Dermis microvascular lymphatic vessel endothelial cell (primary cell): ENCODE measurements around the gene CCDC87. TPM values are rescaled to one million over a fixed set of nuclear protein-coding genes. Genes with fewer than 3 reads are reported as not detected.
A peak's percentile ranks its signal among the peaks of the same experiment; 100 is the strongest.
"Not testable (repeated sequence)": the region's sequence is repeated elsewhere in the genome, so short reads cannot be mapped to it uniquely, and the experiment has no call there.

ENCODE experiments used
- DNase-seq, 2 donors: peaks; one replicate each; pipeline versions ENCODE4 v3.0.0 to v3.0.0-alpha.2; 2010; ENCODE audit warnings: low read depth in 2 of 2
- total RNA-seq: library from RNA; depleted of rRNA; stranded (reverse); fragments of >200 nt; gene quantifications from 2 replicates; pipeline ENCODE4 v1.2.1, GENCODE V29; 2014

Gene CCDC87
- total RNA-seq, 1 donor from 2014 or later: 0.13 TPM

DNA sequence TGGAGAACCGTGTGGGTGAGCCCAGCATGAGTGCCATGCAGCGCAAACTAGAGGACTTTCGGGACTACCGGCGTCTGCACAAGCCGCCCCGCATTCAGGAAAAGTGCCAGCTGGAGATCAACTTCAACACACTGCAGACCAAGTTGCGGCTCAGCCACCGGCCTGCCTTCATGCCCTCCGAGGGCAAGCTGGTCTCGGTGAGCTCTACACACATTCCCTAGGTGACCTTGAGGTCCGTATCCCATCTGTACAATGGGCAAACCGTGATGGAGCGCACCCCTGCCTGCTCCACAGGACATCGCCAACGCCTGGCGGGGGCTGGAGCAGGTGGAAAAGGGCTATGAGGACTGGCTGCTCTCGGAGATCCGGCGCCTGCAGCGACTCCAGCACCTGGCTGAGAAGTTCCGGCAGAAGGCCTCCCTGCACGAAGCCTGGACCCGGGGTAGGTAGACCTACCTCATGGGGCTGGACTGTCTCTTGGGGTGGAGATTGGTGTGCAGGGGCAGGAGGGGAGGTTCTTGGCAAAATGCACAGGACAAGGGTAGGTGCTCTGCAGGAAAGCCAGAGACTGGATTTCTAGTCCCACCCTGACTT is 35.0 kb downstream of the CCDC87 start:
- no peak for DNase-seq

DNA sequence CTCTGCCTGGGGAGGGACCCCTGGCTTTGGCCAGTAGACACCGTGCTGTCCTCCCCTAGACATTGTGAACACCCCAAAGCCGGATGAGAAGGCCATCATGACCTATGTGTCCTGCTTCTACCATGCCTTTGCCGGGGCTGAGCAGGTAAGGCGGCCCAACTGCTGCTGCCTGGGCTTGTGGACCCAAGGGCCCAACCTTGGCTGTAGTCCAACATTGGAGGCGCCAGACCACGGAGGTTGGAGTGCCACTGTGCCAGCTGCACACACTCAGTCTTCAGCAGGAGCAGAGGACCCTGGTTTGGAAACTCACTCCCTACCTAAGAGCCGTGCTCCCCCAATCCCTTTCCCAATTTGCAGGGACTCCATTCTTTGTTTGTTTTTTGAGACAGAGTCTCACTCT is 36.8 kb downstream of the CCDC87 start:
- DNase-seq: no peak

DNA sequence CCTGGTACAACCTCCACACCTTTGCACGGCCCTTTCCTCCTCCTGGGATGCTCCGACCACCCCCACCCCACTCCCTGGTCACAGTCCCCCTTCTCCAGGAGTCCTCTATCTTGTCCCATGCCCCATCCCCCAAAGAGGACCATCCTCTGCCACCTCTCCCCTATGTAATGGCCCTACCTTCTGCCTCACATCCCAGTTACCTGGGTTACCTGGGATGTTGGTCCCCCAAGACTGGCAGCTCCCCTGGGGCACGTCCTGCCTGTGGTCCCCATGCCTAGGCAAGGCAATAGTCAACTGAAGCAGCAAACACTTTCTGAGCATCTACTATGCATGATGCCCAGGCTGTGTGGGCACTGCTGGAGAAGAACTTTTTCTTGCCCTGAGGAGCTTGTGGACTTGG is 37.4 kb downstream of the CCDC87 start:
- no peak for DNase-seq

DNA sequence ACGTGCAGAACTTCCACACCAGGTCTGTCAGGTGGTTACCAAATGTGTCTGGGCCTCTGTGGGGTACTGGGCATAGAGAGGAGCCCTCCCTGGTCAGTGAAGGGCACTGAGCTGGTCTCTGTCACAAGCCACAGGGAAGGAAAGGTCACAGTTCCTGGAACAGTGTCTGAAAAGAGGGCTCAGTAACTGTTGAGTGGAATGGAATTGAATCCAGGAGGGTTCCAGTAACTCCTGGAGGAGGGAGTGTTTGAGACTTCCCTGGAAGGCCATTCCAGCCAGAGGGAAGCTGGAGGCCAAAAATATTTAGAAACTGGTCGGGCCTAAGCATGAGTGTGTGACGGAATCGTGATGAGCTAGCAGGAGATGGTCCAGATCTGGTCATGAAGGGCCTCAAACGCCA is 38.3 kb downstream of the CCDC87 start:
- no peak for DNase-seq

DNA sequence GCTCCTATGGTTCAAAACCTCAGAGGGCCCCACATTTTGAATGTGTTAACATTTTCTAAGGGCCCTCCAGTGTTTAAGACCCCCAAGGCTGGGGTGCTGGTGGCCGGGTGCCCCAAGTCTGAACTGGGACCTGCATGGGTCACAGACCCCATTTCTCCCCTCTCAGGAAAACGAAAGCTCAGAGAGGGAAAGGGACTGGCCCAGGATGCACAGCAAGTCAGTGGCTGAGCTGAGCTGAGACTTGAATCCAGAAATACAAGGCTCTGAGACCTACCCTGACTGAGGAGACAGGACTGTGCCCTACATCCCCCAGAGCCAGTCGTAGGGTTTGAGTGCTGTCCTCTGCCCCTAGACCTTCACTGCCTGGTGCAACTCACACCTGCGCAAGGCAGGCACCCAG is 42.0 kb downstream of the CCDC87 start:
- DNase-seq: no peak

DNA sequence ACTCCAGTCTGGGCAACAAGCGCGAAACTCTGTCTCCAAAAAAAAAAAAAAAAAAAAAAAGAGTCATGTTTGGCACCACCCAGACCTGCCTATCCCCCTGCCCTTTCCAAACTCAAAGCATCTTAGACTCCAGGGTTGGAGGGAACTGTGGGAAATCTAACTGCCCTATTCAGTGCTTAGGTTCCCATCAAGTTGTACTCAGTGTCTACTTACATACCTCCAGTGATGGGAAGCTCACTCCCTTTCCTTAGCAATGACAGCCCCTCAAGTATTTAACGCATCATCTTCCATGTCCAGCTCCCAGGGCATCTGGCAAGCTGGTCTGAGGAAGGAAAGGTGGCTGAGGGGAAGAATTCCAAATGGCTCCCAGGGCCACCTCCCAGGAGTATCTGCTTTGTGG is 43.2 kb downstream of the CCDC87 start:
- DNase-seq: no peak

DNA sequence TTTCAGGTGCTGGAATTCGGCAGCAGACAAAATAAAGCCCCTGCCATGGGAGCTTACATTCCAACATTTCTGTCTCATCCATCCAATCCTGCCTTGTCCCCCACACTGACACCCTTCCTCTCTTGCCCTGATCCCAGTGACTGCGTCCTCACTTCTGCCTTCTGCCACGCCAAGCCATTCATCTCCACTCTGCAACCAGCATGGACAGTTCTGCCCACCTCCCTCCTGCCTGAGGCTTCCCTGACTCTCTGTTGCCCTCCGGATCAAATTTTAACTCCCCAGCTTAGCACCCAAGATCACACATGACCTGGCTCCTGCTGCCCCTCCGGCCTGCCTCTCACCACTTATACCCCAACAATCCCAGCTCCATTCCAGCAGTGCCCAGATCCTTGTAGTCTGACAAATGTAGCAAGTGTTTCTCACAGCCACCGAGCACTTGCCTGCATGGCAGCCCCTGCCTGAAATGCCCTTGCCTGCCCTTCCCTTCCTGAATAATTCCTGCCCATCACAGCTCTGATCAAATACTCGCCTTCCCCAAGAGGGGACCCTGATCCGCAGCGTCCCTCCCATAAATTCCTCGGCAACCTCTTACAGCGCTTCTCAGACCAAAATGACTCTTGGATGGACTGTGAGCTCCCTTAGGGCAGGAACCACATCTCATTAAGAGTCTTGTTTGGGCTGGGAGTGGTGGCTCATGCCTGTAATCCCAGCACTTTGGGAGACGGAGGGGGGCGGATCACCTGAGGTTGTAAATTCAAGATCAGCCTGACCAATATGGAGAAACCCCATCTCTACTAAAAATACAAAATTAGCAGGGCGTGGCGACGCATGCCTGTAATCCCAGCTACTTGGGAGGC is 43.9 kb downstream of the CCDC87 start:
- DNase-seq: no peak

DNA sequence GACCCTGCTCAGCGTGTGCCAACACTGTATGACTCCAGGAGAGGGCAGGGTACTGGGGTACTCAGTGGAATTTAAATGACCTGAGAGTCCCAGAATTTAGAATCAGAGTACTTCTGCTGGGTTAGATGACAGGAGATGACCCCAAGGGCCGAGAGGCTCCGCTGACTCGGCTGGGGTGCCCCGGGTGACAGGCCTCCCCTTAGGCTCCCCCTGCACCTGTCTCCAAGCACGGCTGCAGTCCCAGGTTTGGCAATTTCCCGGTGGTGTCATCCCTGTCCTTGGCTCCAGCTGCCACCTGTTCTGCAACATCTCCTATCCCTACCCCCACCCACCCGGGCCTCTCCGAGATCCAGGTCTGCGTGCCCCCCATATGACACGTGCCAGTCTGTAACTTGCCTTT is 44.8 kb downstream of the CCDC87 start:
- no peak for DNase-seq

DNA sequence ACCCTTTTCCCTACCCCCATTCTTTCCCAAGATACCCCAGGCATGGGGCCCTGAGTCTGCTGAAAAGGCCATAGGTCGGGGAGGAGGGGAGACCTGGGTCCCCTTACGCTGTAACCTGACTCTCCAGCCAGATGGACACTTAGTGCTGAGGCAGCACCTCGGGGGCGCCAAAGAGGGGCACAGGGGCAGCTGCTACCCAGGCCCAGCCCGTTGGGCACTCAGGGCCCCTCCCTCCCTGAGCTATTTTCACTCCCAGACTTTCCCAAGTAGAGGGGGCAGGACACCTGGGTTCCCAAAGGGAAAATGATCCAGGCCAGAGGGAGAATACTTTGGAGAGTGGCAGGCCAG is 45.2 kb downstream of the CCDC87 start:
- no peak for DNase-seq

DNA sequence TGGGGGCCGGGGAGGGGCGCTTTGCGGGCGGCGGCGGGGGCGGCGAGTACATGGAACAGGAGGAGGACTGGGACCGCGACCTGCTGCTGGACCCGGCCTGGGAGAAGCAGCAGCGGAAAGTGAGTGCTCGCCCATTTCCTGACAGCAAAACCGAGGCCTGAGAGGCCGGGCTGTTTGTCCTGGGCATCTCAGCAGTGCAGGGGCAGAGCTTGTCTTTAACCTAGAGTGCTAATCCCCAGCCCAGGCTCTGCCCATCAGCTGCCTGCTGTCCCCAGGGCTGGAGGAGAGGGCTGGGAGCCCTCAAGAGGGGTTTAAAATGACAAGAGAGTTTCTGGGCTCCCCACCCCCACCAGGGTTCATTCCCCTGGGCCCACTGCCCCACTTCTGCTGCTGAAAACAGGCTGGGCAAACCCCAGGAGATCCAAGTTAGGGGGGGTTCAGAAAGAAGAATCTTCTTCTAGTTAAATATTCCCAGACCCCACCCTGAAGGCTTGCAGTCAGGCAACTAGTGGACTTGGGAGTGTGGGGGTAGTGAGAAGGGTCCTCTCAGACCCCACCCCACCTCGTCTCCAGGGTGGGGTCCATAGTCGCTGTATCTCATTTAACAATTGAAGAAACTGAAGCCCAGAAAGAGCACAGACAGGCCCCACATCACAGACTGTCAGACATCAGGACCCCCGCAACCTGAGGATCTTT is 45.7 kb downstream of the CCDC87 start:
- no peak for DNase-seq

DNA sequence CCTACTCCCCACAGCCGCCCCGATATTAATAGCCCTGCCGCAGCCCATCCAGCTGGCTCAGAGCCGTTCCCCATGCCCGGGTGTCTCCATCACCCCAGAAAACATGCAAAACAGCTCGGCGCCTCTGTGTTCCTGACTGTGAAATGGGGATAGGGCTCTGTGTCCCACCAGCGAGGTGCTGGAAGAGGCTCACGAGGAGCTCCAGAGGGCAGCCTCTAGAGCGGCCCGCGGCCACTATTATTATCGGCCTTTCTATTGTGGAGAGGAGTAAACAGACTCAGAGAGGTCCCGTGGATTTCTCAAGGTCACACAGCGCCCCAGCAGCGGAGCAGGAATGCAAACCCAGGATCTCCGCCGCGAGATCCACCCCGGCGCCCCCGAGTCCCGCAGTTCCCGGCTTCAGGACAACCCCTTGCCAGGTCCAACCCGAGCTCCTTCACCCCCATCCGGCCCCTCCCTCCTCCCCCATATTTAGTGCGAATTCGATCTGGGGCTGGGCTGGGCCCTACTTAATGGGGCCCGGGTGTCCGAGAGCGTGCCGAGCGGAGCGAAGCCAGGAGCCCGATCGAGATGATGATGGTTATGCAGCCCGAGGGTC is 46.4 kb downstream of the CCDC87 start, which contains the start of gene ACTN3:
Gene ACTN3, plus strand, starts transcription at position 536 of the 598 bp plus-strand sequence. Its CDS starts 35 bp downstream, at position 571.
- peak in 1 of 2 donors; percentile 22 for DNase-seq

DNA sequence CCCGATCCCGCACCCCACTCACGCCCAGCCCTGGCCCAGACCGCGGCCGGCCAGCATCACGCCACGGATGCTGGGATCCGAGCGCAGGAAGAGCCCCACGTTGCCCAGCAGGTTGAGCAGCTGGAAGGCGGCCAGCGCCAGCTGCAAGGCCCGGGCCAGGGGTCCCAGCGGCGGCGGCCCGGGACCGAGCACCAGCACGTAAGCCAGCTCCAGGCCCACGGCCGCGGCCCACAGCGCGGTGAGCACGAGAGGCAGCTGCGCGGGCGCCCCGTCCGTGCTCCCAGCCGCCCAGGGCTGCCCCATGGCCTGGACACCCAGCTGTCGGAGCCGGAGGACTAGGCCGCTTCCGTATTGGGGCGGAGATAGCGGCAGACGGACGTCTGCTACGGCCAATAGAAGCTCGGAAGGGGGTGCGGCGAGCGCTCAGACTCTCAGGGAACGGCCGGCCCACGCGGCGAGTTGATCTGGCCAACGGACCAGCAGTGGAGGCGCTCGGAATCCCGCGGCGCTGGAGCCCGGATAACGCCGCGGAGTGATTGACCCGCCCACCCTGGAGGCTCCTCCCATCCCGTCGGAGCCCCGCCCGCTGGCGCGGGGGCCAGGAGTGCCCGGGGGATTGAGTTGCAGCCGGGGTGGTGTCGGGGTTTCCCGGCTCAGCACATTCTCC is 47.0 kb downstream of the CCDC87 start, which contains the start of gene ZDHHC24:
Gene ZDHHC24, minus strand, starts transcription at position 348 of the 667 bp plus-strand sequence. Its CDS starts 45 bp downstream, at position 303.
- peak; percentile 92 to 98 for DNase-seq

DNA sequence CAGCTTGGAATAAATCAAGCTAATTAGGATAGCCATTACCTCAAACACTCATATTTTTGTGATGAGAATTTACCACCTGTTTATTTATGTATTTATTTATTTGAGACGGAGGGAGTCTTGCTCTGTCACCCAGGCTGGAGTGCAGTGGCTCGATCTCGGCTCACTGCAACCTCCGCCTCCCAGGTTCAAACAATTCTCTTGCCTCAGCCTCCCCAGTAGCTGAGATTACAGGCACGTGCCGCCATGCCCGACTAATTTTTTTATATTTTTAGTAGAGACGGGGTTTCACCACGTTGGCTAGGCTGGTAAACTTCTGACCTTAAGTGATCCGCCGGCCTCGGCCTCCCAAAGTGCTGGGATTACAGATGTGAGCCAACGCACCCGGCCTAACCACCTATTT is 47.9 kb downstream of the CCDC87 start:
- DNase-seq: not testable (repeated sequence)

DNA sequence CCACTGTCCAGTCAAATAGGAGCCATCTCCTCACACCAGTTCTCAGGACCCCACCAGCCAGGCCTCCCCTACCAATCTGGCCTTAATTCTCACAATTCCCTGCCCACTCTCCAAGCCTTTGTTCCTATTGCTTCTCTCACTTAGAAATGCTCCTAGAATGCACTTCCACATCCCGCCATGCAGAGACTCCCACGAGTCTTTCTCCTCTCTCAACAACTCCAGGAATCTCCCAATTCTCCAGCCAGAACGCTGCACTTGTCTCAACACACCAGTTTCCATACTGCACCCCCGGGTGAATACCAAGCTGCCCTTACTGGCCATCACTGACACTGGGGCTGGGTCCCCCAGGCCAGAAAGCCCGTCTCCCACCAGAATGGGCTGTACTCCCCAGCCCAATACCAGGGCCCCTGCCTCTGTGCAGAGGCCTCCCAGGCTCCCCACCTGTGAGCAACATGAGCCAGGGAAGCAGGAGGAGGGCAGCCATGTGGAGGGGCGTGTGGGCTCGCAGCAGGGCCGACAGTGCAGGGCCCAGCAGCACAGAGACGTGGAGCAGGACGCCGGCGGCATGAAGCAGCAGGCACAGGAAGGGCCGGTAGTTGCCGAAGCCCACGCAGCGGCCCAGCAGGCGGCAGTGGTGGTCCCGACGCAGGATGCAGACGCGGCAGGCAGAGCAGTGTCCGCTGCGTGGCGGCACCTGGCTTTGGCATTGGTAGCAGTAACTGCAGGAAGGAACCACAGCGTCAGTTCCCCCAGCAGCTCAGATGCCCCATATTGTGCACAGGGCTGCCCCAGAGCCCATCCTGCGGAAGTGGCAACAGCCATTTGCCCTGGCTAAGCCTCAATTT is 49.4 kb downstream of the CCDC87 start:
- peak; percentile 86 to 93 for DNase-seq

DNA sequence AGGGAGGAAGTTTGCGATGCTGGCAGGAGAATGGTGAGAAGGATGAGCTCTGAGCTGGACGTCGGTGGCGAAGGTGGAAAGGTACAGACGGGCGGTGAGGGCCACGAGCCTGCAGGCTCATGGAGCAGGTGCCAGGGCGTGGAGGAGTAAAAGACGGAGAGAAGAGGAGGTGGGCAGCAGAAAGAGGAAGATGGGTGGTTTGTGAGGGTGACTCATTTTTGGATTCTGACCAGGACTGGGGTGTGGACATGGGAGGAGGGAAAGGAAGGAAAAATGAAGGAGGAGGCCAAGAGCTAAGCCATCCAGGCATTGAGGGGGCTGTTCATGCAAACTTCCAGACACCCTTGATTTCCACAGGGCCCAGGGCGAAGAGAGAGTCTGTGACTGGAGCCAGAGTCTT is 50.5 kb downstream of the CCDC87 start:
- no peak for DNase-seq

DNA sequence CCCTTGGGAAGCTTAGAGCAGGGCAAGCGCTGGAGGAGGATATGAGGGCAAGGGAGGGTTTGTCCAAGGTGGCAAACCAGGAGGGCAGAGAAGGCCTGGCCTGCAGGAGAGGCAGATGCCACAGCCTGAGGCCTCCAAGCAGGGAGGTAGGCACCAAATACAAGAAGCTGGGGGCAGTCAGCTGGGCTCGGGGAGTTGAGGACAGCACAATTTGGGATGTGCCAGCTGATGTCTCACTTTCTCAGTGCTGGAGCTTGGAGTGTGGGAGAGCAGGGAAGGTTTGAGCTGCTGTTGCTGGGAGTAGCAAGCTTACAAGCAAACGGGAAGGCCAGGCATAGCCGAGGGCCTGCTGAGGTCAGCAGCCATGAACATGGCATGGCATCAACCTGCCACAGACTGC is 51.0 kb downstream of the CCDC87 start:
- DNase-seq: no peak

DNA sequence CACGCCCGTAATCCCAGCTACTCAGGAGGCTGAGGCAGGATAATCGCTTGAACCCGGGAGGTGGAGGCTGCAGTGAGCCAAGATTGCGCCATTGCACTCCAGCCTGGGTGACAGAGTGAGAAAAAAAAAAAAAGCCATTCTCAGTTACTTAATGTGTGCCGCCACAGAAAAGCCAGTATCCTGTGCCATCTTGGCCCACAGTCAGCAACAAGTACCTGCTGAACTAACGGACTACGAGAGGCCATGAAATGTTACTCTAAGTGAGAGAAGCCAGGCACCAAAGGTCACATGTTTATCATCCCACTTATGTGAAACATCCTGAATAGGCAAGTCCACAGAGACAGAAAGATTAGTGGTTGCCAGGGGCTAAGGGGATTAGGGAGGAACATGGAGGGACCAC is 52.3 kb downstream of the CCDC87 start:
- DNase-seq: not testable (repeated sequence)
